Measurements from ENCODE around the gene KCNF1.

The KCNF1 gene

GRCh38 chr2:10901160-10901939 lies 10.4 kb upstream of the KCNF1 start:
- no peak for DNase-seq (ENCODE audit: low spot score)

- DNase-seq (ENCODE audit: low spot score), result no peak
Measured at GRCh38 chr2:10903861-10904210, 7.9 kb upstream of the KCNF1 start.

- DNase-seq (ENCODE audit: low spot score), result no peak
Measured at GRCh38 chr2:10904455-10904854, 7.3 kb upstream of the KCNF1 start.

- DNase-seq (ENCODE audit: low spot score), result no peak
Measured at GRCh38 chr2:10905006-10905861, 6.5 kb upstream of the KCNF1 start.

- DNase-seq (ENCODE audit: low spot score), result no peak
Measured at GRCh38 chr2:10905862-10906143, 5.9 kb upstream of the KCNF1 start.

GRCh38 chr2:10906926-10907625 lies 4.7 kb upstream of the KCNF1 start:
- DNase-seq (ENCODE audit: low spot score), result no peak

DNA sequence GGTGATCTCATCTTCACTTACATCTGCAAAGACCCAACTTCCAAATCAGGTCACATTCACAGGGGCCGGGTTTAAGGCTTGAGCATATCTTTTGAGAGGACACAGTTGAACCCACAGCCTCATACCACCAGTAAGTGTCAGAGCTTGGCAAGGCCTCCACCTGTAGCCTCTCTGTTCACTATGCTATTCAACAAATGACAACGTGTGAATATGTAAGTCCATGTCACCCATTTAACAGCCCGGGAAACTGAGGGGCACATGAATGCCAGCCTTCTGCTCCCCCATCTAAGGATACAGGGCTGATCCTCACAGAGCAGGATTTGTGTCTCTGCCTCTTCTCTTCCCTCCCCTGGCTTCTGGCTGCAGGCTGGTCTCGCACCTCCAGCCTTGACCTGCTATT lies 3.5 kb upstream of the KCNF1 start:
- DNase-seq (ENCODE audit: low spot score), result no peak

GRCh38 chr2:10909050-10909995 lies 2.4 kb upstream of the KCNF1 start:
- no peak for DNase-seq (ENCODE audit: low spot score)

GRCh38 chr2:10909996-10910341 lies 1.8 kb upstream of the KCNF1 start:
- no peak for DNase-seq (ENCODE audit: low spot score)

GRCh38 chr2:10910625-10911024 lies 1.1 kb upstream of the KCNF1 start:
- no peak for DNase-seq (ENCODE audit: low spot score)

GRCh38 chr2:10912076-10912731 lies 470 bp downstream of the KCNF1 start:
- DNase-seq (ENCODE audit: low spot score), result no peak

DNA sequence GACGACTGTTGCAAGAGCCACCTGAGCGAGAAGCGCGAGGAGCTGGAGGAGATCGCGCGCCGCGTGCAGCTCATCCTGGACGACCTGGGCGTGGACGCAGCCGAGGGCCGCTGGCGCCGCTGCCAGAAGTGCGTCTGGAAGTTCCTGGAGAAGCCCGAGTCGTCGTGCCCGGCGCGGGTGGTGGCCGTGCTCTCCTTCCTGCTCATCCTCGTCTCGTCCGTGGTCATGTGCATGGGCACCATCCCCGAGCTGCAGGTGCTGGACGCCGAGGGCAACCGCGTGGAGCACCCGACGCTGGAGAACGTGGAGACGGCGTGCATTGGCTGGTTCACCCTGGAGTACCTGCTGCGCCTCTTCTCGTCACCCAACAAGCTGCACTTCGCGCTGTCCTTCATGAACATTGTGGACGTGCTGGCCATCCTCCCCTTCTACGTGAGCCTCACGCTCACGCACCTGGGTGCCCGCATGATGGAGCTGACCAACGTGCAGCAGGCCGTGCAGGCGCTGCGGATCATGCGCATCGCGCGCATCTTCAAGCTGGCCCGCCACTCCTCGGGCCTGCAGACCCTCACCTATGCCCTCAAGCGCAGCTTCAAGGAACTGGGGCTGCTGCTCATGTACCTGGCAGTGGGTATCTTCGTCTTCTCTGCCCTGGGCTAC lies 1.2 kb downstream of the KCNF1 start:
- no peak for DNase-seq (ENCODE audit: low spot score)

DNA sequence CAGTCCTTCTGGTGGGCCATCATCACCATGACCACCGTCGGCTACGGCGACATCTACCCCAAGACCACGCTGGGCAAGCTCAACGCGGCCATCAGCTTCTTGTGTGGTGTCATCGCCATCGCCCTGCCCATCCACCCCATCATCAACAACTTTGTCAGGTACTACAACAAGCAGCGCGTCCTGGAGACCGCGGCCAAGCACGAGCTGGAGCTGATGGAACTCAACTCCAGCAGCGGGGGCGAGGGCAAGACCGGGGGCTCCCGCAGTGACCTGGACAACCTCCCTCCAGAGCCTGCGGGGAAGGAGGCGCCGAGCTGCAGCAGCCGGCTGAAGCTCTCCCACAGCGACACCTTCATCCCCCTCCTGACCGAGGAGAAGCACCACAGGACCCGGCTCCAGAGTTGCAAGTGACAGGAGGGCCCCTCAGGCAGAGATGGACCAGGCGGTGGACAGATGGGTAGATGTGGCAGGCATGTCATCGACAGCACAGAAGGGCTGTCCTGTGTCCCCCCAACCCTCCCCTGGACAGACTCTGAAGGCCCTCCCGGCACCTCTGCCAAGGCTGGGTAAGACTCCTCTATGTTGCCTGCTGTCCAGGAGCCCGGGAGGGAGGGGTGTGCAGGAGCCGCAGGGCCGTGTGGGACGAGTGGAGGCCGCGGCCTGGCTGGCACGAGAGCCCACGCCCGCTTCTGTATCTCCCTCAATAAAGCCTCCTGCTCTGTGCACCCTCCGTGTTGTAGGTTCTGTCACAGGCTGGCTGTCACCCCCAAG lies 2.0 kb downstream of the KCNF1 start:
- DNase-seq (ENCODE audit: low spot score), result no peak

GRCh38 chr2:10914272-10914693 lies 2.5 kb downstream of the KCNF1 start:
- no peak for DNase-seq (ENCODE audit: low spot score)

DNA sequence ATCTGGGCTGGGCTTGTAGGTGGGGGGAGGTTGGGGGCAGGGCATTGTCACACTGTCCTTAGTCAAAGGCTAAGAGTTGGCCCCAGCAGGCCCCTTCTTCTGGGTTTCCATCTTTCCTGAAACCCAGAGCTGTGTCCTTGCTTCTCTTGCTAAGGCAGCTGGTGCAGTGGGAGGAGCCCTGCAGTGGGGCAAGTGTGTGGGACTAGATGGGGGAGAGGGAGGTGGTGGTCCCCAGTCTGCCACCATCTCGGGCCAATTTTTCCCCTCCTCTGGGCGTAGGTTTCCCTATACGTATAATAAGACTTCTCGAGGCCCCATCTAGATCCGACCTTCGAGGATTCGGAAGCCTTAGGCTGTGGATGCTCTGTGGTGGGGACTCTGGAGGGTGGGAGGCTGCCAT lies 3.5 kb downstream of the KCNF1 start:
- DNase-seq (ENCODE audit: low spot score), result no peak

- no peak for DNase-seq (ENCODE audit: low spot score)
Measured at GRCh38 chr2:10915731-10916276, 4.1 kb downstream of the KCNF1 start.

DNA sequence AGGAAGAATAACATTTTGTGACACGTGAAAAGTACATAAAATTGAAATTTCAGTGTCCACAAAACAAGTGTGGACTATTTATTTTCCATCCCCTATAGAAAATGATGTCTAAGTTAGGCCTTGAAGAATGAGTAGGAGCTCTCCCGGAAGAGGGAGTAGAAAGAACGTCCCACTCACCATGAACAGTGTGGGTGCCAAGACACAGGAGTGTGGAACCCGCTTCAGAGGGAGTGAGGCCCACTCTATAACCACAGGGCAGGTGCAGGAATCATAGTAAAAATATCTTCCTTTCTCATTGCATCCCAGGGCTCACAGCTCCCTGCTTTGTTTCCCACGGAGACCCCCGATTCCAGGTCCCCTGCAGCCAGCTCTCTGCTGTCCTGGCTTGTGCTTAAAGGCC lies 5.2 kb downstream of the KCNF1 start:
- DNase-seq (ENCODE audit: low spot score), result no peak

DNA sequence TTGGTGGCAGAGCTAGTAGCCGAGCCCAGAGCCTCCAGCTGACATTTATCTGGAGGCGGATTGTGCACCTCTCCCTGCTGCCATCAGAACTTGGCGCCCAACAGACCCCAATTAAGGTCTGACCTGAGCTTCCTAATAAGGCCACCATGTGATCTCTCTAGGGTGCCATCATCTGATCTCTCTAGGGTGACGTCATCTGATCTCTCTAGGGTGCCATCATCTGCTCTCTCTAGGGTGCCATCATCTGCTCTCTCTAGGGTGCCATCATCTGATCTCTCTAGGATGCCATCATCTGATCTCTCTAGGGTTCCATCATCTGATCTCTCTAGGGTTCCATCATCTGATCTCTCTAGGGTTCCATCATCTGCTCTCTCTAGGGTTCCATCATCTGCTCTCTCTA lies 6.2 kb downstream of the KCNF1 start:
- DNase-seq (ENCODE audit: low spot score), result no peak

DNA sequence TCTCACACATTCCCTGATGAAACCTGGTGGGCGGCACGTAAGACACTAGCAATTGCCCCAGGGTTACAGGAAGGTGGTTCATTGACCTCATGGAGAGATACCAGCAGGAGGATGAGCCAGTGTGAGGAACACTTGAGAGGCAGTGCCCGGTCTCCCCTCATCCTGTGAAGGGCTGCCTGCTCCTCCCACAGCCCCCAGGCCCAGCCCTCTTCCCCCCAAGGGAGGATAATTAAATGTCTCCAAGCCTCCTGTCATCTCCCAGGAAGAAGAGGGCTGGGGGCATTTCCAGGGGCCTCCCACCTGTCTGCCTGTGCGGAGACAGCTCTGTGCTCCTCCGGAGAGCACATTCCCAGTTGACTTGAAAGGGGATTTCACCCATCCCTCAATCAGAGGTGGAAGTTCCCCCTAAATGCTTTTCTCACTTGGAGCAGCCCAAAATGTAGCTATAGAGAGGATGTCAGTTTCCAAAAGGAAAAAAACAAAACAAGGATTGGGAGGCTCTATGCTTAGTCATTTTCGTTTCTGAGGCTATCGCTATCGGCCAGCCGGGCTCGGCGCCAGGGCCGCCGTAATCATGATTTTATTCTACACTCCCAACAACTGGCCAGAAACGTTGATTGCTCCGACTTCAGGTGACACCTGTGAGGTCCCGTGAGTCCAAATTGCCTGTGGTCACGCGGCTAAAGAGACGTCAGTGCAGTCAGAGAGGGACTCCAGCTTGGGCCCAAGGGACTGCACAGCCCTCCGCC lies 7.1 kb downstream of the KCNF1 start:
- no peak for DNase-seq (ENCODE audit: low spot score)

All from putamen (tissue), 1 donor.